ENCODE measurements around the gene MYT1.

- TF ChIP-seq SUZ12 (IDR thresholded peaks at IDR 0.05; ENCODE audit: low read length): no peak
- peak; percentile 80; the same call in 1 of the 2 replicates for TF ChIP-seq GABPA (IDR thresholded peaks at IDR 0.05; ENCODE audit: borderline replicate concordance, insufficient read depth, low read length)
- TF ChIP-seq MAX (IDR thresholded peaks at IDR 0.05): no peak
- peak; percentile 36 for TF ChIP-seq ASH2L (IDR thresholded peaks at IDR 0.05; ENCODE audit: low read length)
- TF ChIP-seq BACH1 (IDR thresholded peaks at IDR 0.05; ENCODE audit: low read length): no peak
- no peak for TF ChIP-seq EP300 (IDR thresholded peaks at IDR 0.05; ENCODE audit: borderline replicate concordance in 1 of 2, low read depth in 2 of 2, low read length in 2 of 2)
- TF ChIP-seq POU5F1 (IDR thresholded peaks at IDR 0.05; ENCODE audit: low read depth, low read length): no peak
- peak; percentile 37 for TF ChIP-seq EZH2 (IDR thresholded peaks at IDR 0.05; ENCODE audit: low read depth, low read length, severe bottlenecking)
- TF ChIP-seq, protein P1, sequence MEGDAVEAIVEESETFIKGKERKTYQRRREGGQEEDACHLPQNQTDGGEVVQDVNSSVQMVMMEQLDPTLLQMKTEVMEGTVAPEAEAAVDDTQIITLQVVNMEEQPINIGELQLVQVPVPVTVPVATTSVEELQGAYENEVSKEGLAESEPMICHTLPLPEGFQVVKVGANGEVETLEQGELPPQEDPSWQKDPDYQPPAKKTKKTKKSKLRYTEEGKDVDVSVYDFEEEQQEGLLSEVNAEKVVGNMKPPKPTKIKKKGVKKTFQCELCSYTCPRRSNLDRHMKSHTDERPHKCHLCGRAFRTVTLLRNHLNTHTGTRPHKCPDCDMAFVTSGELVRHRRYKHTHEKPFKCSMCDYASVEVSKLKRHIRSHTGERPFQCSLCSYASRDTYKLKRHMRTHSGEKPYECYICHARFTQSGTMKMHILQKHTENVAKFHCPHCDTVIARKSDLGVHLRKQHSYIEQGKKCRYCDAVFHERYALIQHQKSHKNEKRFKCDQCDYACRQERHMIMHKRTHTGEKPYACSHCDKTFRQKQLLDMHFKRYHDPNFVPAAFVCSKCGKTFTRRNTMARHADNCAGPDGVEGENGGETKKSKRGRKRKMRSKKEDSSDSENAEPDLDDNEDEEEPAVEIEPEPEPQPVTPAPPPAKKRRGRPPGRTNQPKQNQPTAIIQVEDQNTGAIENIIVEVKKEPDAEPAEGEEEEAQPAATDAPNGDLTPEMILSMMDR (IDR thresholded peaks at IDR 0.05; ENCODE audit: control extremely low read depth in 1 of 3, insufficient read depth in 1 of 3, low read depth in 1 of 3, low read length in 3 of 3): no peak
- peak; percentile 51 for TF ChIP-seq TAF7 (optimal IDR thresholded peaks at IDR 0.05; ENCODE audit: borderline replicate concordance, low read depth, low read length)
- TF ChIP-seq BCL11A (IDR thresholded peaks at IDR 0.05; ENCODE audit: low read depth in 2 of 2, low read length in 2 of 2): no peak
- no peak for TF ChIP-seq JUN (IDR thresholded peaks at IDR 0.05; ENCODE audit: low read depth, low read length)
These were observed 2.7 kb upstream of the MYT1 start for GRCh38 chr20:64161356-64162238.

Measured in H1 (cell line).